ENCODE results near the gene PADI2. TPM values are rescaled to one million over a fixed set of nuclear protein-coding genes. Genes with fewer than 3 reads are reported as not detected.
A peak's percentile ranks its signal among the peaks of the same experiment; 100 is the strongest.

Gene PADI2
- polyA plus RNA-seq, 5 donors, result 6.4 to 16.3 (median 10.7) TPM

GRCh38 chr1:17141441-17142197, 22.4 kb upstream of the PADI2 start:
- DNase-seq, result no peak

- DNase-seq, result no peak
These were observed 21.0 kb upstream of the PADI2 start for GRCh38 chr1:17140279-17140678.

- no peak for DNase-seq
These were observed 20.4 kb upstream of the PADI2 start for GRCh38 chr1:17139637-17140036.

- no peak for DNase-seq
These were observed 18.2 kb upstream of the PADI2 start for GRCh38 chr1:17137441-17137840.

- no peak for DNase-seq
These were observed 17.7 kb upstream of the PADI2 start for GRCh38 chr1:17136936-17137335.

GRCh38 chr1:17136145-17136544, 16.9 kb upstream of the PADI2 start:
- no peak for DNase-seq

- DNase-seq, result no peak
These were observed 16.3 kb upstream of the PADI2 start for GRCh38 chr1:17135530-17135929.

- DNase-seq, result no peak
These were observed 15.5 kb upstream of the PADI2 start for GRCh38 chr1:17134724-17135123.

- no peak for DNase-seq
These were observed 14.8 kb upstream of the PADI2 start for GRCh38 chr1:17134034-17134433.

GRCh38 chr1:17130138-17130635, 10.9 kb upstream of the PADI2 start:
- no peak for DNase-seq

GRCh38 chr1:17128361-17128760, 9.1 kb upstream of the PADI2 start:
- no peak for DNase-seq

GRCh38 chr1:17125756-17126237, 6.5 kb upstream of the PADI2 start:
- peak; percentile 70 to 79 for DNase-seq

GRCh38 chr1:17123196-17124045, 4.2 kb upstream of the PADI2 start:
- DNase-seq, result no peak

GRCh38 chr1:17122521-17123164, 3.4 kb upstream of the PADI2 start:
- no peak for DNase-seq

GRCh38 chr1:17121881-17122280, 2.6 kb upstream of the PADI2 start:
- DNase-seq, result no peak

GRCh38 chr1:17120962-17121837, 1.9 kb upstream of the PADI2 start:
- DNase-seq, result peak in 1 of 2 donors; percentile 55

- DNase-seq, result no peak
These were observed 1.2 kb upstream of the PADI2 start for GRCh38 chr1:17120481-17120877.

GRCh38 chr1:17119773-17120480, 676 bp upstream of the PADI2 start:
- no peak for DNase-seq

- DNase-seq, result no peak
These were observed 560 bp downstream of the PADI2 start for GRCh38 chr1:17118706-17119075.

GRCh38 chr1:17118268-17118667, 983 bp downstream of the PADI2 start:
- no peak for DNase-seq

Measured in right lung (tissue), 5 donors.